ENCODE data around the gene SOBP. TPM values are rescaled to one million over a fixed set of nuclear protein-coding genes. Genes with fewer than 3 reads are reported as not detected.

SOBP gene
- total and polyA plus RNA-seq, 2 donors (not counting 3 experiments of a cell fraction or from before 2014, with no cell fraction given): 0.35 to 6.6 TPM

- H3K27me3 ChIP-seq (ENCODE audit: control insufficient read depth in 2 of 2, insufficient read depth in 2 of 2, low read length in 2 of 2): no peaks in the 10 kb centered on the region
- H3K4me3 ChIP-seq (replicated peaks in 1 of 3; ENCODE audit: insufficient read depth in 1 of 3, low read depth in 1 of 3, low read length in 3 of 3): no peak overlapping the region
- no peaks in the 10 kb centered on the region for H3K79me2 ChIP-seq (ENCODE audit: control insufficient read depth, insufficient read depth, low read length)
- no peaks in the 10 kb centered on the region for H3K9me1 ChIP-seq (replicated peaks; ENCODE audit: control insufficient read depth, extremely low read depth, insufficient read depth, low read length)
- no peak overlapping the region for H2AFZ ChIP-seq (ENCODE audit: low read depth, low read length)
- H3K4me2 ChIP-seq (ENCODE audit: insufficient read depth, low read length): no peak overlapping the region
- H3K36me3 ChIP-seq (ENCODE audit: control insufficient read depth in 2 of 2, extremely low read depth in 1 of 2, insufficient read depth in 2 of 2, low read length in 2 of 2): no peaks in the 10 kb centered on the region
- no peaks in the 10 kb centered on the region for H3K9me3 ChIP-seq (replicated peaks; ENCODE audit: control insufficient read depth, insufficient read depth, low read length)
- POLR2A ChIA-PET: no interaction called here
- H3K27ac ChIP-seq (ENCODE audit: insufficient read depth, low read depth, low read length): no peak overlapping the region
- BruUV-seq (replicated peaks): no TSS peak
- no peak overlapping the region for H3K9ac ChIP-seq (replicated peaks; ENCODE audit: extremely low read depth, insufficient read depth, low read length)
- CTCF ChIA-PET: no interaction called here
- no peaks in the 10 kb centered on the region for H3K4me1 ChIP-seq (ENCODE audit: control insufficient read depth, extremely low read depth, insufficient read depth, low read length)
- H4K20me1 ChIP-seq (replicated peaks; ENCODE audit: control insufficient read depth, extremely low read depth, insufficient read depth, low read length): no peaks in the 10 kb centered on the region
- TF ChIP-seq POLR2A (IDR thresholded peaks at IDR 0.05; ENCODE audit: low read depth, low read length) (no peak), GATA2 (IDR thresholded peaks at IDR 0.05; ENCODE audit: insufficient read depth, insufficient read length, low read depth, low read length) (no peak), MAX (IDR thresholded peaks at IDR 0.05; ENCODE audit: insufficient read depth, insufficient read length) (no peak)
- intact Hi-C loops (cut with micrococcal nuclease) (no loop called here), dilution Hi-C loops (cut with MboI; ENCODE audit: extremely low pct_ligation_motif_present, low sequenced_read_pairs) (no loop called here)
- DNase-seq (ENCODE audit: low read depth, low spot score) (no peak), FAIRE-seq (no peak)
These were observed 44.7 kb downstream of the SOBP start for GRCh38 chr6:107534571-107535141.

- FAIRE-seq (no peak), DNase-seq (ENCODE audit: low read depth, low spot score) (no peak)
- no peak for TF ChIP-seq GATA2 (IDR thresholded peaks at IDR 0.05; ENCODE audit: insufficient read depth, insufficient read length, low read depth, low read length)
- H3K9me1 ChIP-seq (replicated peaks; ENCODE audit: control insufficient read depth, extremely low read depth, insufficient read depth, low read length): no peaks in the 10 kb centered on the region
- no peak overlapping the region for H3K4me2 ChIP-seq (ENCODE audit: insufficient read depth, low read length)
- intact Hi-C loops (cut with micrococcal nuclease): no loop called here
- H2AFZ ChIP-seq (ENCODE audit: low read depth, low read length): no peak overlapping the region
- no peak overlapping the region for H3K27ac ChIP-seq (ENCODE audit: insufficient read depth, low read depth, low read length)
- H4K20me1 ChIP-seq (replicated peaks; ENCODE audit: control insufficient read depth, extremely low read depth, insufficient read depth, low read length): no peaks in the 10 kb centered on the region
- no peaks in the 10 kb centered on the region for H3K27me3 ChIP-seq (ENCODE audit: control insufficient read depth in 2 of 2, insufficient read depth in 2 of 2, low read length in 2 of 2)
- H3K9ac ChIP-seq (replicated peaks; ENCODE audit: extremely low read depth, insufficient read depth, low read length): no peak overlapping the region
- H3K36me3 ChIP-seq (ENCODE audit: control insufficient read depth in 2 of 2, extremely low read depth in 1 of 2, insufficient read depth in 2 of 2, low read length in 2 of 2): no peaks in the 10 kb centered on the region
- no peaks in the 10 kb centered on the region for H3K9me3 ChIP-seq (replicated peaks; ENCODE audit: control insufficient read depth, insufficient read depth, low read length)
- ChIA-PET CTCF (interaction anchor here (1.1 to 1.8 kb wide), 2 partner anchors 18 to 31 kb away, joined by 3 to 6 read pairs; no protein-coding TSS in a partner anchor), POLR2A (no interaction called here)
- H3K4me1 ChIP-seq (ENCODE audit: control insufficient read depth, extremely low read depth, insufficient read depth, low read length): no peaks in the 10 kb centered on the region
- H3K4me3 ChIP-seq (replicated peaks in 1 of 3; ENCODE audit: insufficient read depth in 1 of 3, low read depth in 1 of 3, low read length in 3 of 3): no peak overlapping the region
- no peaks in the 10 kb centered on the region for H3K79me2 ChIP-seq (ENCODE audit: control insufficient read depth, insufficient read depth, low read length)
- dilution Hi-C loops (cut with MboI; ENCODE audit: extremely low pct_ligation_motif_present, low sequenced_read_pairs): no loop called here
- BruUV-seq (replicated peaks): no TSS peak
These were observed 45.7 kb downstream of the SOBP start for GRCh38 chr6:107535626-107536025.
